ENCODE results near the gene TDP1. TPM values are rescaled to one million over a fixed set of nuclear protein-coding genes. Genes with fewer than 3 reads are reported as not detected.

Gene TDP1
- total RNA-seq, 1 experiment from 2014 or later, result 42.9 TPM

GRCh38 chr14:90045616-90046015 lies 89.9 kb downstream of the TDP1 start:
- Histone ChIP-seq H3K9me3 (ENCODE audit: low read length) (no peaks in the 10 kb centered on the region), H3K4me1 (ENCODE audit: insufficient read depth, low read length) (no peaks in the 10 kb centered on the region), H3K9ac (ENCODE audit: low read length) (no peak overlapping the region), H3K9me2 (replicated peaks; ENCODE audit: low read length) (no peaks in the 10 kb centered on the region), H3F3A (ENCODE audit: low read length, unreplicated experiment) (no peaks in the 10 kb centered on the region), H3K4me3 (ENCODE audit: low read length) (no peak overlapping the region), H4K20me1 (ENCODE audit: low read length) (no peaks in the 10 kb centered on the region), H3K27ac (ENCODE audit: low read length) (no peak overlapping the region), H3K36me3 (ENCODE audit: low read depth, low read length) (peaks cover 18% of the 10 kb centered on the region), H2AFZ (ENCODE audit: low read length) (no peak overlapping the region), H3K4me2 (ENCODE audit: low read length) (no peak overlapping the region), H3K27me3 (ENCODE audit: low read length) (no peaks in the 10 kb centered on the region), H3K79me2 (ENCODE audit: low read length) (no peaks in the 10 kb centered on the region)
- intact Hi-C loops (cut with micrococcal nuclease), result no loop called here
- ATAC-seq (no peak), DNase-seq (no peak)
- TF ChIP-seq EZH2 (IDR thresholded peaks at IDR 0.05; ENCODE audit: low read length, unreplicated experiment) (no peak), CTCF (conservative IDR thresholded peaks at IDR 0.05; ENCODE audit: low read depth, low read length) (no peak), EZH2phosphoT487 (IDR thresholded peaks at IDR 0.05; ENCODE audit: borderline replicate concordance, low read length) (no peak)
- CTCF ChIA-PET, result no interaction called here
- POLR2A ChIA-PET (ENCODE audit: unreplicated experiment), result no interaction called here
- BruUV-seq (replicated peaks), result no TSS peak

DNA sequence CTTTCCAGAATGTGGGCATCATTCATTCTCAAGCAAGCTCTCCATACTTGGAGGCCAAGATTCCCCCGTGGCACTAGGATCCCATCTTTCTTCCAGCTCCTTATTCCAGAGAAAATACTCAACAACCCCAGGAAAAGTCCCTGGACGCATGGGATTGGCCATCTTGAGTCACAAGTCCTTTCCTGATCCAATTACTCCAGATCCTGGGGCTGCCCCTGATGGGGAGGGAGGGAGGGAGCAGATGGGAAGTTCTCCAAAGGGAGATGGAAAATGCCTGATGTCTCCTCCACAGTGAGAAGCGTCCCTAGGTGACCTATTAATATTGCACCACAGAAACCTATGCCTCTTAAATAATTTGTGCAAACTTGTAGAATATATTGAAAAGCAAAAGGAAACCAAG lies 93.7 kb downstream of the TDP1 start:
- POLR2A ChIA-PET (ENCODE audit: unreplicated experiment), result no interaction called here
- no peaks in the 10 kb centered on the region for H3K9me3 ChIP-seq (ENCODE audit: low read length)
- TF ChIP-seq EZH2 (IDR thresholded peaks at IDR 0.05; ENCODE audit: low read length, unreplicated experiment) (no peak), CTCF (conservative IDR thresholded peaks at IDR 0.05; ENCODE audit: low read depth, low read length) (no peak), EZH2phosphoT487 (IDR thresholded peaks at IDR 0.05; ENCODE audit: borderline replicate concordance, low read length) (no peak)
- H3K36me3 ChIP-seq (ENCODE audit: low read depth, low read length), result peaks cover 7% of the 10 kb centered on the region; the same call in 1 of the 2 replicates
- CTCF ChIA-PET, result no interaction called here
- H3K4me2 ChIP-seq (ENCODE audit: low read length), result no peak overlapping the region
- H3K9ac ChIP-seq (ENCODE audit: low read length), result no peak overlapping the region
- no peak overlapping the region for H3K27ac ChIP-seq (ENCODE audit: low read length)
- no peaks in the 10 kb centered on the region for H3F3A ChIP-seq (ENCODE audit: low read length, unreplicated experiment)
- no TSS peak for BruUV-seq (replicated peaks)
- no peak overlapping the region for H3K4me3 ChIP-seq (ENCODE audit: low read length)
- H3K4me1 ChIP-seq (ENCODE audit: insufficient read depth, low read length), result peaks cover 16% of the 10 kb centered on the region
- H3K9me2 ChIP-seq (replicated peaks; ENCODE audit: low read length), result no peaks in the 10 kb centered on the region
- no peaks in the 10 kb centered on the region for H3K27me3 ChIP-seq (ENCODE audit: low read length)
- ATAC-seq, result no peak
- intact Hi-C loops (cut with micrococcal nuclease), result no loop called here
- H4K20me1 ChIP-seq (ENCODE audit: low read length), result no peaks in the 10 kb centered on the region
- no peak overlapping the region for H2AFZ ChIP-seq (ENCODE audit: low read length)
- H3K79me2 ChIP-seq (ENCODE audit: low read length), result no peaks in the 10 kb centered on the region
- no peak for DNase-seq

- BruUV-seq (replicated peaks), result no TSS peak
- H3K9ac ChIP-seq (ENCODE audit: low read length), result no peak overlapping the region
- ChIA-PET CTCF (no interaction called here), POLR2A (ENCODE audit: unreplicated experiment) (no interaction called here)
- H3K4me3 ChIP-seq (ENCODE audit: low read length), result no peak overlapping the region
- intact Hi-C loops (cut with micrococcal nuclease), result loop anchor here (5.0 kb wide), 1 partner anchor 42 kb away; no protein-coding TSS in a partner anchor
- H3K9me3 ChIP-seq (ENCODE audit: low read length), result no peaks in the 10 kb centered on the region
- no peaks in the 10 kb centered on the region for H3K27me3 ChIP-seq (ENCODE audit: low read length)
- no peak overlapping the region for H2AFZ ChIP-seq (ENCODE audit: low read length)
- peaks cover 16% of the 10 kb centered on the region for H3K4me1 ChIP-seq (ENCODE audit: insufficient read depth, low read length)
- H3K36me3 ChIP-seq (ENCODE audit: low read depth, low read length), result no peaks in the 10 kb centered on the region
- H3K27ac ChIP-seq (ENCODE audit: low read length), result no peak overlapping the region
- H3K79me2 ChIP-seq (ENCODE audit: low read length), result no peaks in the 10 kb centered on the region
- H3K9me2 ChIP-seq (replicated peaks; ENCODE audit: low read length), result no peaks in the 10 kb centered on the region
- DNase-seq (no peak), ATAC-seq (no peak)
- no peaks in the 10 kb centered on the region for H4K20me1 ChIP-seq (ENCODE audit: low read length)
- H3F3A ChIP-seq (ENCODE audit: low read length, unreplicated experiment), result no peaks in the 10 kb centered on the region
- no peak overlapping the region for H3K4me2 ChIP-seq (ENCODE audit: low read length)
- TF ChIP-seq EZH2 (IDR thresholded peaks at IDR 0.05; ENCODE audit: low read length, unreplicated experiment), result no peak
- no peak for TF ChIP-seq EZH2phosphoT487 (IDR thresholded peaks at IDR 0.05; ENCODE audit: borderline replicate concordance, low read length)
- TF ChIP-seq CTCF (conservative IDR thresholded peaks at IDR 0.05; ENCODE audit: low read depth, low read length), result no peak
Measured at GRCh38 chr14:90050271-90050670, 94.5 kb downstream of the TDP1 start.

Measured in PC-3 (cell line).